ENCODE data around the gene ARFGEF3.

- TF ChIP-seq NR2C2 (IDR thresholded peaks at IDR 0.05; ENCODE audit: borderline replicate concordance, control insufficient read depth, insufficient read length, low read depth), result no peak
- no peak for TF ChIP-seq POLR2A (IDR thresholded peaks at IDR 0.05; ENCODE audit: low read depth, low read length)
Observed at GRCh38 chr6:138215093-138215782, 53.5 kb downstream of the ARFGEF3 start.

All from GM12878 (cell line).